ENCODE results near the gene ANO10.
"Not testable (repeated sequence)": the region's sequence is repeated elsewhere in the genome, so short reads cannot be mapped to it uniquely, and the experiment has no call there.

ANO10 gene

DNA sequence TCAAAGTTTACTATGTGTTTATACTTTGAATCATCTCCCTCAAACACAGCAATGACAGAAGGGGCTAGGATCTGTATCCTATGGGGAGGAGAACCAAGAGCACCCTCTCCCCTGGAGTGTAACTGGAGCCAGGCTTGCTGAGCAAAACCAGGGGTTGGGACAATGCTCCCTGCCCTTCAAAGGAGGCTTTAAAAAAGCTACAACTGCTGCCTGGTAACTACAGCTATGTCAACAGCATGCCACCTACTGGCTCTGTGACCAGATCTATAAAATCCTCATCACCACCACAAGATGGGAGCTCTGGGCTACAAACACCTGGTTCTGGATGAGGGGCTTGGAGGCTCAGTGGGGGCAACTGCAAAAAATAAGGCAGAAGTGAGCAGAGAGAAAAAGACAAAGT lies 61.9 kb downstream of the ANO10 start:
- H3K4me3 ChIP-seq (ENCODE audit: low read depth, low read length), result no peak overlapping the region
- TF ChIP-seq, protein P1, sequence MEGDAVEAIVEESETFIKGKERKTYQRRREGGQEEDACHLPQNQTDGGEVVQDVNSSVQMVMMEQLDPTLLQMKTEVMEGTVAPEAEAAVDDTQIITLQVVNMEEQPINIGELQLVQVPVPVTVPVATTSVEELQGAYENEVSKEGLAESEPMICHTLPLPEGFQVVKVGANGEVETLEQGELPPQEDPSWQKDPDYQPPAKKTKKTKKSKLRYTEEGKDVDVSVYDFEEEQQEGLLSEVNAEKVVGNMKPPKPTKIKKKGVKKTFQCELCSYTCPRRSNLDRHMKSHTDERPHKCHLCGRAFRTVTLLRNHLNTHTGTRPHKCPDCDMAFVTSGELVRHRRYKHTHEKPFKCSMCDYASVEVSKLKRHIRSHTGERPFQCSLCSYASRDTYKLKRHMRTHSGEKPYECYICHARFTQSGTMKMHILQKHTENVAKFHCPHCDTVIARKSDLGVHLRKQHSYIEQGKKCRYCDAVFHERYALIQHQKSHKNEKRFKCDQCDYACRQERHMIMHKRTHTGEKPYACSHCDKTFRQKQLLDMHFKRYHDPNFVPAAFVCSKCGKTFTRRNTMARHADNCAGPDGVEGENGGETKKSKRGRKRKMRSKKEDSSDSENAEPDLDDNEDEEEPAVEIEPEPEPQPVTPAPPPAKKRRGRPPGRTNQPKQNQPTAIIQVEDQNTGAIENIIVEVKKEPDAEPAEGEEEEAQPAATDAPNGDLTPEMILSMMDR (IDR thresholded peaks at IDR 0.05; ENCODE audit: low read depth, low read length), result no peak

DNA sequence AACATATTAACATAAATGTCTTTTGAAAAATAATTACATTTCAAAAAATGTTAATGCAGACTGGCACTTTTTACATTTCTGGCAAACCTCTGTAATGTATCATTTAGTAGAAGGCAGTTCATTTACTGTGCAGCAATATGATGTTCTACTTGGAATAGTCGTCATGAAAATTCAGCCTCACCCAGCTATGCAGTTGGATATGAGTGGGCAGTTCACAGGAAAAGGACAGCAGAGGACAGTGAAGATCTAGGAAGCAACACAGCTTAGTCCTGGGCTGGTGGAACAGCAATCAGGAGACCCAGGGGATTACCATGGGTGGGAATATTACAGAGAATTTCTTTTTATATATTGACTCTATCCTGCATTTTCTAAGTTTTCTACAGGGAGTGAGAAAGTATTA lies 63.6 kb downstream of the ANO10 start:
- H3K4me3 ChIP-seq (ENCODE audit: low read depth, low read length), result no peak overlapping the region
- TF ChIP-seq, protein P1 (IDR thresholded peaks at IDR 0.05; ENCODE audit: low read depth, low read length), result no peak

DNA sequence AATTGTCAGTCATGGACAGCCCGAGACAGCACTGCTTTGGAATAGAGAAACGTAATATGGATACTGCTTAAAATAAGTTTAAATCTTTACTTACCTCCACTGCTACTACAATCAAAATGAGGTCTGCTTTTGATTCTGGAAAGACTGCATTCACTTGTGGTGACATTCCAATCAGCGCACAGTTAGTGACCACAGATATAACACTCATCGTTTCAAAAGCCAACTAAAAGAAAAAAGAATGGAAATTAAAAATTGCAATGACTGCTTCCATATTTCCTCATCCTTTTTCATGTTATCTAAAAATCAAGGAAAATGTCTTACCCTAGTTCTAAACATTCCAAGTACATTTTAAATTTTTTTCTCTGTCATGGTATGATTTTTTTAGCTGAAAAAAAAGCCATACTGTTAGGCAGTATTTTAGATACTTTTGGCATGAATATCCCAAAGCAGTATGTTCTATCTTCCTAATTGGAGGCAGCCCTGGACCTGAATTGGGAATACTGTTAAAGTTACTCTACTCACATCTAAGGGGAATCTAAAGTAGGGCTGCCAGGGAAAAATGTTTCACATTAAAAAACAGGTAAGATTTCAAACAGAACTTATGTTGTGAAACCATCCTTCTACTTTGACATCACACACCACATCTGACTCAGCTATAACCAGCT lies 72.1 kb downstream of the ANO10 start:
- TF ChIP-seq, protein P1 (IDR thresholded peaks at IDR 0.05; ENCODE audit: low read depth, low read length), result no peak
- no peak overlapping the region for H3K4me3 ChIP-seq (ENCODE audit: low read depth, low read length)

DNA sequence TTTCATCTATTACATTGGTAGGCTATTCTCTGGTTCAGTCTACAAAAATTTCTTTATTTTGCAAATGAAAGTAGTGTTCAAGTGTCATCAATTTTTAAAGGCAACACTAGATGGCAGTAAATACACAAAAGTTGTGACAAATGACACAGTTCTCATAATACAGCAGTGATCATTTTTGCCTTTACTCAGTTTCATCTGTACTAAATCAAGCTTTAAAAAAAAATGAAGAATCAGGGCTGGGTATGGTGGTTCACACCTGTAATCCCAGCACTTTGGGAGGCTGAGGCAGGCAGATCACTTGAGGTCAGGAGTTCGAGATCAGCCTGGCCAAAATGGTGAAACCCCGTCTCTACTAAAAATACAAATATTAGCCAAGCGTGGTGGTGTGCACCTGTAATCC lies 77.5 kb downstream of the ANO10 start:
- H3K4me3 ChIP-seq (ENCODE audit: low read depth, low read length), result not testable (repeated sequence)

DNA sequence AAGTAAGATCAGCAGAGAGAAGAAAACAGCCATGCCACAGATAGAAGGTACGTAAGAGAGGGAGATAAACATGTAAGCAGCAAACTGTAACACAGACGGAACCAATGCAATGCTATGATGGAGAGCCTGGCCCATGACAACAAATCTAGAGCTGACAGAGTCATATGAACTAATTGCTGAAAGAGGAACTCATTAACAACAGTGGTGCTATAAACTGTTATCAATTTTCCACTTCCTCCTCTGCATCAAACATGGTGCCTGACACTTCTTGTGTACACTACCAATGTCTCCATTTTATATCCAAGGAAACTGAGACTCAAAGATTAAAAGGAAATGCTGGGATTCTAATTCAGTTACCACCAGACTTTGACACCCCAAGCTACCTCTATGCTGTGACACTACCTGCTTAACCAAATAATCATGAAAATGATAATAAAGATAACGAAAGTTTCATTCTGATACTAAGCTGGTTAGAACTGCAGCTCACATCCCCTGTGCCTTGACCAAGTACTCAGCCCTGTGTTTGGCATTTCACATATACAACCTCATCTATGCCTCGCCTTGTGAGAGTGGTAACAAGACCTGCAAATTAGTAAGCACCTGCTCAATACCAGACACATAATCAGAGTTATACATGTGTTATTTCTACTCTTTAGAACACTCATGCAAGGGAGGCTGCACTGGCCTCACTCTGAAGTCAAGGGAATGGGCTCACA lies 79.3 kb downstream of the ANO10 start:
- H3K4me3 ChIP-seq (ENCODE audit: low read depth, low read length), result no peak overlapping the region
- TF ChIP-seq, protein P1 (IDR thresholded peaks at IDR 0.05; ENCODE audit: low read depth, low read length), result no peak

DNA sequence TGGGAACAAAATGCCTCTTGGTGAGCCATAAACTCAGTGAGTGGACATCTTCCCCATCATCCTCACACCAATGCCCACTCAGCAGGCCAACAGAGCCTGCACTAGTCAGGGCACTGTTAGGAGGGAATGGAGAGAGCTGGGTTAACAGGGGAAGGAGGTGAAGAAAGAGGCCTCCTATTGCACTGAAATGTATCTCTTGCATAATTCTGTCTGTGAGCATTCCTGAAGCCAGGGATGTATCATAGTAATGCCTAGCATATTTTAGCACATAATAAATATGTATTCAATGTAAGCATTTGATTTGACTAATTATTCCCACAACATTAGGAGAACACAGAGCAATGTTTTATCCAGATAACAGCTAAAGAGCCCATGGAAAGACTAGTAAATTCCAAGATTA lies 81.2 kb downstream of the ANO10 start:
- TF ChIP-seq, protein P1 (IDR thresholded peaks at IDR 0.05; ENCODE audit: low read depth, low read length), result no peak
- no peak overlapping the region for H3K4me3 ChIP-seq (ENCODE audit: low read depth, low read length)

DNA sequence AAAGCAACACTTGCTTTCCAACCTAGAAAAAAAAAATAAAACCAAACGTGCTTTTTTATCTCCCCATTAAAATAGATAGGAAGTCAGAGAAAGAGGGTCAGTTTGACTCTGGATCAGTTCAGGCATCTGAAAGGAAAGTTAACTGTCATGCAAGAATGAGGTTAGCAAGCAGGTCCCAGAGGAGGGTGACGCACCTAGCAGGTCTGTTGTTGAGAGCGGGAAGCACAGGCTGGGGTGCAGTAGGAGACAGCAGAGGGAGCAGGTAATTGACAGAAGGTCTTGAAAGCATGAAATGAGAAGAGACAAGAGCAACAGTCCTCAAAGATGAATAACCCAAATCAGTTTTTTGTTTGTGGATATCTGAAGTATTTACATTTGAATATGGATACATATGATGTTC lies 82.5 kb downstream of the ANO10 start:
- H3K4me3 ChIP-seq (ENCODE audit: low read depth, low read length), result no peak overlapping the region

More for the DNA sequence above, 82.5 kb downstream of the ANO10 start:
- TF ChIP-seq, protein P1 (IDR thresholded peaks at IDR 0.05; ENCODE audit: low read depth, low read length), result no peak
